ENCODE data around the gene LGALS3BP. TPM values are rescaled to one million over a fixed set of nuclear protein-coding genes. Genes with fewer than 3 reads are reported as not detected.

Gene LGALS3BP
- total RNA-seq: 100 to 1,000 TPM; 110 to 156 TPM
- 100 to 1,000 TPM in 1 of 2 donors, 10 to 100 TPM in 1; 70.7 to 174 TPM for polyA plus RNA-seq
- long read RNA-seq, donor 1, transcript LGALS3BP-201 (6 exons, 2,405 nt): major isoform, 289 of 341 reads
- long read RNA-seq, donor 1, partial matches to known transcripts: 19 of 341 reads
- long read RNA-seq, donor 1, other reads (novel, unspliced or antisense): 28 of 341 reads
- long read RNA-seq, donor 2, transcript LGALS3BP-201 (6 exons, 2,405 nt): major isoform, 79 of 107 reads
- long read RNA-seq, donor 2, partial matches to known transcripts: 6 of 107 reads
- long read RNA-seq, donor 2, other reads (novel, unspliced or antisense): 18 of 107 reads

GRCh38 chr17:78979780-78980623, at the start of gene LGALS3BP:
Gene LGALS3BP (minus strand): TSS chr17:78979923. CDS start chr17:78977191, 2,732 bp downstream.
- Histone ChIP-seq H3K4me1 (ENCODE audit: control insufficient read depth in 1 of 2, insufficient read depth in 2 of 2, low read length in 2 of 2) (no peaks in the 10 kb centered on the region), H3K9me3 (ENCODE audit: control insufficient read depth, low read length) (no peaks in the 10 kb centered on the region), H3K27me3 (ENCODE audit: control insufficient read depth in 1 of 2, insufficient read depth in 2 of 2, low read length in 1 of 2) (no peaks in the 10 kb centered on the region), H3K36me3 (ENCODE audit: control insufficient read depth in 1 of 2, insufficient read depth in 2 of 2, low read length in 1 of 2) (no peaks in the 10 kb centered on the region), H3K27ac (ENCODE audit: low read depth in 1 of 2, low read length in 2 of 2) (peak within 1 kb of the TSS in 1 of 2 donors; percentile 3), H3K4me3 (ENCODE audit: low read length in 2 of 2) (no peak within 1 kb of the TSS)
- DNase-seq (peak in 1 of 2 donors; percentile 81), ATAC-seq (ENCODE audit: low FRiP score) (peak; percentile 72)
- intact Hi-C loops (cut with DNase I): no loop called here
- WGBS, 2 donors: 30 to 35% methylated on average over 16 of the region's 16 CpGs

- H3K4me3 ChIP-seq (ENCODE audit: low read length in 2 of 2): no peak overlapping the region
These were observed 49.0 kb upstream of the LGALS3BP start for GRCh38 chr17:79028496-79029326.

GRCh38 chr17:79027925-79028491, 48.3 kb upstream of the LGALS3BP start:
- peak; percentile 64 for ATAC-seq (ENCODE audit: low FRiP score)
- 4 to 5% methylated on average over 16 of the region's 16 CpGs for WGBS, 2 donors
- intact Hi-C loops (cut with DNase I): loop anchor here (10.0 kb wide), 1 partner anchor 47 kb away; the partner anchor contains the start of gene ENGASE (in 2 of the 2)

More at GRCh38 chr17:79028496-79029326, 49.0 kb upstream of the LGALS3BP start:
- Histone ChIP-seq H3K36me3 (ENCODE audit: control insufficient read depth in 1 of 2, insufficient read depth in 2 of 2, low read length in 1 of 2) (no peaks in the 10 kb centered on the region), H3K27me3 (ENCODE audit: control insufficient read depth in 1 of 2, insufficient read depth in 2 of 2, low read length in 1 of 2) (no peaks in the 10 kb centered on the region), H3K27ac (ENCODE audit: low read depth in 1 of 2, low read length in 2 of 2) (no peak overlapping the region), H3K9me3 (ENCODE audit: control insufficient read depth, low read length) (no peaks in the 10 kb centered on the region), H3K4me1 (ENCODE audit: control insufficient read depth in 1 of 2, insufficient read depth in 2 of 2, low read length in 2 of 2) (peaks cover 1 to 3% of the 10 kb centered on the region in 2 donors)
- 66 to 70% methylated on average over 17 of the region's 17 CpGs for WGBS, 2 donors
- intact Hi-C loops (cut with DNase I): loop anchor here (10.0 kb wide), 1 partner anchor 46 kb away; the partner anchor contains the start of gene ENGASE (in 2 of the 2)
- DNase-seq (peak; percentile 32 to 68), ATAC-seq (ENCODE audit: low FRiP score) (no peak)

GRCh38 chr17:79027274-79027924, 47.7 kb upstream of the LGALS3BP start:
- peak overlapping the region in 1 of 2 donors; percentile 78 for H3K27ac ChIP-seq (ENCODE audit: low read depth in 1 of 2, low read length in 2 of 2)
- DNase-seq (peak; percentile 52 to 66), ATAC-seq (ENCODE audit: low FRiP score) (no peak)
- H3K4me1 ChIP-seq (ENCODE audit: control insufficient read depth in 1 of 2, insufficient read depth in 2 of 2, low read length in 2 of 2): peaks cover 0 to 3% of the 10 kb centered on the region in 2 donors
- no peaks in the 10 kb centered on the region for H3K27me3 ChIP-seq (ENCODE audit: control insufficient read depth in 1 of 2, insufficient read depth in 2 of 2, low read length in 1 of 2)
- intact Hi-C loops (cut with DNase I): loop anchor here (10.0 kb wide), 1 partner anchor 47 kb away; the partner anchor contains the start of gene ENGASE (in 2 of the 2)
- 7 to 13% methylated on average over 10 of the region's 10 CpGs for WGBS, 2 donors
- H3K9me3 ChIP-seq (ENCODE audit: control insufficient read depth, low read length): no peaks in the 10 kb centered on the region
- H3K4me3 ChIP-seq (ENCODE audit: low read length in 2 of 2): no peak overlapping the region
- no peaks in the 10 kb centered on the region for H3K36me3 ChIP-seq (ENCODE audit: control insufficient read depth in 1 of 2, insufficient read depth in 2 of 2, low read length in 1 of 2)

More at GRCh38 chr17:79027925-79028491, 48.3 kb upstream of the LGALS3BP start:
- peak; percentile 83 to 86 for DNase-seq
- Histone ChIP-seq H3K27me3 (ENCODE audit: control insufficient read depth in 1 of 2, insufficient read depth in 2 of 2, low read length in 1 of 2) (no peaks in the 10 kb centered on the region), H3K4me3 (ENCODE audit: low read length in 2 of 2) (no peak overlapping the region), H3K9me3 (ENCODE audit: control insufficient read depth, low read length) (no peaks in the 10 kb centered on the region), H3K36me3 (ENCODE audit: control insufficient read depth in 1 of 2, insufficient read depth in 2 of 2, low read length in 1 of 2) (no peaks in the 10 kb centered on the region), H3K4me1 (ENCODE audit: control insufficient read depth in 1 of 2, insufficient read depth in 2 of 2, low read length in 2 of 2) (peaks cover 0 to 3% of the 10 kb centered on the region in 2 donors), H3K27ac (ENCODE audit: low read depth in 1 of 2, low read length in 2 of 2) (peak overlapping the region in 1 of 2 donors; percentile 78)

GRCh38 chr17:79026376-79027273, 46.9 kb upstream of the LGALS3BP start:
- H3K36me3 ChIP-seq (ENCODE audit: control insufficient read depth in 1 of 2, insufficient read depth in 2 of 2, low read length in 1 of 2): no peaks in the 10 kb centered on the region
- no peak overlapping the region for H3K4me3 ChIP-seq (ENCODE audit: low read length in 2 of 2)
- no peaks in the 10 kb centered on the region for H3K27me3 ChIP-seq (ENCODE audit: control insufficient read depth in 1 of 2, insufficient read depth in 2 of 2, low read length in 1 of 2)
- peak; percentile 50 to 80 for DNase-seq
- peak overlapping the region in 1 of 2 donors; percentile 78 for H3K27ac ChIP-seq (ENCODE audit: low read depth in 1 of 2, low read length in 2 of 2)
- 80 to 89% methylated on average over 16 of the region's 16 CpGs for WGBS, 2 donors
- H3K9me3 ChIP-seq (ENCODE audit: control insufficient read depth, low read length): no peaks in the 10 kb centered on the region
- no peak for ATAC-seq (ENCODE audit: low FRiP score)
- intact Hi-C loops (cut with DNase I): loop anchor here (10.0 kb wide), 1 partner anchor 48 kb away; the partner anchor contains the start of gene ENGASE (in 2 of the 2)
- peaks cover 0 to 3% of the 10 kb centered on the region in 2 donors for H3K4me1 ChIP-seq (ENCODE audit: control insufficient read depth in 1 of 2, insufficient read depth in 2 of 2, low read length in 2 of 2)

- Histone ChIP-seq H3K9me3 (ENCODE audit: control insufficient read depth, low read length) (no peaks in the 10 kb centered on the region), H3K4me1 (ENCODE audit: control insufficient read depth in 1 of 2, insufficient read depth in 2 of 2, low read length in 2 of 2) (peaks cover 0 to 10% of the 10 kb centered on the region in 2 donors), H3K4me3 (ENCODE audit: low read length in 2 of 2) (peak overlapping the region; percentile 68 to 71), H3K36me3 (ENCODE audit: control insufficient read depth in 1 of 2, insufficient read depth in 2 of 2, low read length in 1 of 2) (no peaks in the 10 kb centered on the region), H3K27ac (ENCODE audit: low read depth in 1 of 2, low read length in 2 of 2) (peak overlapping the region in 1 of 2 donors; percentile 55), H3K27me3 (ENCODE audit: control insufficient read depth in 1 of 2, insufficient read depth in 2 of 2, low read length in 1 of 2) (no peaks in the 10 kb centered on the region)
- intact Hi-C loops (cut with DNase I): loop anchor here (10.0 kb wide), 1 partner anchor 50 kb away; the partner anchor contains the start of gene ENGASE (in 2 of the 2)
- WGBS, 2 donors: 12 to 16% methylated on average over 28 to 31 of the region's 31 CpGs
- peak; percentile 65 to 82 for DNase-seq
- peak; percentile 31 for ATAC-seq (ENCODE audit: low FRiP score)
These were observed 45.4 kb upstream of the LGALS3BP start for GRCh38 chr17:79024901-79025737.

All from aorta (tissue), 5 donors.